GM19240 (cell line): ENCODE data around the gene CASTOR1.

Experiments used
- DNase-seq: peaks from one replicate; pipeline ENCODE4 v3.0.0; 2011; ENCODE audit warnings: low spot score; ENCODE audit not compliant: insufficient read length

CASTOR1 gene

DNA sequence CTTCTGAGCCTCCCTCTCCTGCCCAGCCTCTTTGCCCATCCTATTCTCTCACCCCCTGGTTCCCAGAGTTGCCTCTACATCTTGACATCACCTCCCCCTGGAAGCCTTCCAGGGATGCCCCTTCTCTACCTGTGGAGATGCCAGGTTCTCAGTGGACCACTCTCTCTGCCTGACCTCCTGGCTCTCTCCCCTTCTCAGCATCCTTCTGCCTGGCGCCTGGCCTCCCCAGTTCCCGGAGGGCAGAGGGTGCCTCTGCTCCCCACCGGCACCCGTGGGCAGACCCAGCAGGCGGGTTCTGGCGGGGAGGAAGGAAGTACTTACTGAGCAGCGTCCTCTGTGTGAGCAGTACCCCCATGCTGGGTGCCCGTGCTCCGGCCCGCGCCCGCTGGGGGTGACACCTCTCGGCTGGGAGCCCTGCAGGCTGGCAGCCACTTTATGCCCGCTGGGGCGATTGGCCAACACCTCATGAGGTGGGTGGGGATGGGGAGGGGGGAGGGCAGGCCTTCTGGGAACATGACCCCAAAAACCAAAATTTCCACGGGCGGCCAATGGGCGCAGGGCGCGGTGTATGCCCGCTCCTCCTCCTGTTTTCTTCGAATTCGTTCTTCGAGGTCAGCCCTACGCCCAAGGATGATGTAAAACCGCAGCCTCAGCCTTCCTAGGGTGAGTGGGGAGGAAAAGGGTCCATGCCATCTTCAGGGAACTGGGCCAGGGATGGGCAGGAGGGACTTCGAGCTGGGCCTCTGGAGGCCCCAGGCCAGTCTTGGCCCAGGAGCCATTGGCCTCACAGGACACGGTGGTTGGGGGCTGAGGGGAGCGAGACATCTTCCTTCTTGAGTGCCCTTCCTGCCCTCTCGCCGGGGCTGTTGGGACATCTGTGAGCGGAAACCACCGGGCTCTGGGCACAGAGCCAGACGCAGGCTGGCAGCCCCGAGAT is 22.6 kb downstream of the CASTOR1 start, which contains the start of gene OSM:
TSS of gene OSM (minus strand) at position 407 of the 937 bp plus-strand sequence. CDS start at position 355, 52 bp downstream.
- no peak for DNase-seq

DNA sequence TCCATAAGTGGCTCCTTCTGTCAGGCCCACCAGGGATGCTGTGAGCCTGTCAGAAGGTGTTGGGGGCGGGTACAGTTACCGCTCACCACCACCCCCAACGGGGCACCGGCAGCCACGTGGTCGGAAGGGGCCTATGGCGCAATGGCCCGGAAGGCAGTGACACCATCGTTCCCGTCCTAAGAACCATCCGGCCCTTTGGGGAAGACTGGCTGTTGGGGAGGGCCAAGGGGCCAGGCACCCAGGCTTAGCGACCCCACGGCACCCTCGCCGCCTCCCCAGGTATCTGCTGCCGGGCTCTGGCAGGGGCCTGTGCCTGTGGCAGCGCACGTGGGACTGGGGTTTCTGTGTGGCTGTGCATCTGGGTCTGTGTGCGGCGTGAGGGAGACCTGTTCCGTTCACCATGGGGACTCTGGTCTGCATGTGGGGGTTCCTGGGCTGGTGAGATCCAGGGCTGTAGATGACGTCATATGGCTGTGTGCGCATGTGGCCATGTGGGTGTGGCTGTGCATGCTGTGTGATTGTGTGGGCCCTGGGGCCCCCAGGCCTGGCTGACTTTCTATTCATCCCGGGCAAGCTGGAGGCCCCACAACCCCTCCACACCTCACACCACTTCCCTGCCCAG is 23.4 kb downstream of the CASTOR1 start:
- peak; percentile 82 for DNase-seq

DNA sequence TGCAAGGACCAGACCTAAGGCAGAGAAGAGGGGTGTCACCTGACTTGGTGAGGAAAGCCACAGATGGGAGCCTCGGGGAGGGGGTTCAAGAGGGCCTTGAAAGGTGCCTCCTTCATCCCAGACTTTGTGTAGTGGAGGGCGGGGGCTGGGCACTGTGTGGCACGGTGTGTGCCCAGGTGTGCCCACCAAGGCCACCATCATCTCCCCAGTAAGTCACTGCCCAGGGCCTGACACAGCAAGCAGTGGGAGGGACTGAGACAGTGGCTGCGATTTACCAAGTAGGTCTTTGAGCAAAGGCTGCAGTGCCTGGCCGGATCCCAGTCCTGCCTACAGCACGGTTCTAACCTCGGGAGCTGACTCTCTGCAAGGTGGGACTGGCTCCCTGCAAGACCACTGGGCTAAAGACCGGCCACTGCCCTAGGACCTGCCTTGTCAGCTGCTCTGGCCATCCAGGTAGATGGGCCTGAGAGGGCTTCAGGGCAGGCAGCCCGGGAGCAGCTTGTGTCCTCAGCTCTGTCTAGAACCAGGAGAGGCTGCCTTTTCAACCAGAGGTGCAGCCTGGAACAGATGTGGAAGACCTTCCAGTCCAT is 24.1 kb downstream of the CASTOR1 start:
- DNase-seq, result no peak

DNA sequence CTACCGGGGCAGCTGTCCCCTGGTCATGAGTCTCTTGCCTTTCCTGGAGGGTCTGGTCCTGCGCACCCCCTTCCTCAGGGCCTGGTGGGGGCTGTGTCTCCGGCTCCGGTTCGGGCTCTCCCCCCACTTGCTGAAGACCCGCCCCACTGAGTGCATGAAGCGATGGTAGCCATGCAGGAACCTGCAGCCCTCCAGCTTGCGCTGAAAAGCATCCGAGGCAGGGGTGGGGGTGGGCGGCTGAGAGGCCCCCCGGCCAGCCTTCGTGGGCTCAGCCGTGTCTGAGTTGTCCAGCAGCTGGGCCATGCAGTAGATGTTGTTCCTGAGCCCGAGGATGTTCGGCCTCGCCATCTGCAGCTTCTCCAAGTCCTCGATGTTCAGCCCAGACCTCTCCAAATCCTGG is 25.4 kb downstream of the CASTOR1 start:
- no peak for DNase-seq

DNA sequence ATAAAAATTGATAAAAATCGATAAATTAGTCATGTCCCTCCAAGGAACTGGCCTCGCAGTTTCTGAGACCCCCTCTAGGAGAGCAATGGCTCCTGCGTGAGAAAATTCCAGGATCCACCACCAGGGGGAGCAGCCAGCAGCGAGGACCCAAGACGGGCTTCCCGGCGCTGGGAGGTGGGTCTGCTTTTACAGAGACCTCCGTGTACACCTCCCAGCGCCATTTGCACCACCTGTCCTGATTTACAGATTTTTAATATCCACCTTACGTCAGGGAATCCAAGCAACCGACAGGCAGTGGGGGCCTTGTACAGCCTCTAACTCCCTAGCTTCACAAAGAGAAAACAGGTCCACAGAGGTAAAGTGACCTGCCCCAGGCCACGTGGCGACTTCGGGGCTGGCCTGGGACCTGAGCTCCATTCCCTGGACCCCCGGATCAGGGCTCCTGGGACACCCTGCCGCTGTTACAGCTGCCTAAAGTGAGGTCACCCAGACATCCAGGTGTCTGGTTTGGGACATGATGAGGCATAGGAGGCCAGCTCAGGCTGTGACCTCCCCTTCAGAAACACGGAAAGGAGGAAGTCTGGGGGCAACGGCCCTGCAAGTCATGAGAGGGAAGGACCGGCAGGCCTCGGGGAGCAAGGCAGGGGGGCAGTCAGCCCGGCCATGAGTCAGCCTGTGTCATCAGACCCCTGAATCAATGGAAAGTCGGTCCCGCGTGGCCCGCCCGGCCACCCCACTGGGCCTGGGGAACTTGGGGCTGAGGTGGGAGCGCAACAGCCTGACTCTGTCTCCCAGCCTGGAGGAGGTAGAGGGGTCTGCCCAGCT is 26.2 kb downstream of the CASTOR1 start:
- no peak for DNase-seq

DNA sequence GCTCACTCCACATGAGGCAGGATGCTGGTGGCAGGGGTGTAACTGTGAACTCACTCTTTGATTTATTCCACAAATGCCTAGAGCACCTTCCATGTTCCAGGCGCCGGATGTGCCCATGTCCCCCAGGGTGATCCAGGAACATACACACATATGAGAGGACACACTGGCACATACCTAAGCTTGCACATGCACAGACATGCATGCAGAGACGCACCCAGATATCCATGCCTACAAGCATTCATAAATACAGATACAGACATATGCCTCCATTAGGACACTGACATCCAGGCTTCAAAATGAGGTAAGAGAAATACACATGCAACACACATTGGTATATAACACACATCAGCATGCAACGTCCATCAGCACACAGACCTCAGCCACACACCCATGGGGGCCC is 27.2 kb downstream of the CASTOR1 start:
- no peak for DNase-seq

DNA sequence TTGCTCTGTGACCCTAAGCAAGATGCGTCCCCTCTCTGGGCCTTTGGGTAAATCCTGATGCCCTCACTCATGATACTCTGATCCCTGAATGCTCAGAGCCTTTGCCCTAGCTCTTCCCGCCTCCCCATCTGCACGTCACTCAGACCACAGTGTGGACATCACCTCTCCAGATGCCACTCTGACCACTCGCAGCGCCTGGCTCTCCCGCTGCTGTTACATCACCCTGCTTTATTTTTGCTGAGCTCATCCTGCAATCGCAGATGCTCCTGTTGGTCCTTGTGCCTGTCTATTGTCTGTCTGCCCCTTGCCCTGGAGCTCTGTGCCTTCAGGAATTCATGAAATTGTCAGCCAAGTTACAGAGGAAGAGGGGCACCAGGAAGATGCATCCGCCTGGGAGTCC is 28.2 kb downstream of the CASTOR1 start:
- no peak for DNase-seq

DNA sequence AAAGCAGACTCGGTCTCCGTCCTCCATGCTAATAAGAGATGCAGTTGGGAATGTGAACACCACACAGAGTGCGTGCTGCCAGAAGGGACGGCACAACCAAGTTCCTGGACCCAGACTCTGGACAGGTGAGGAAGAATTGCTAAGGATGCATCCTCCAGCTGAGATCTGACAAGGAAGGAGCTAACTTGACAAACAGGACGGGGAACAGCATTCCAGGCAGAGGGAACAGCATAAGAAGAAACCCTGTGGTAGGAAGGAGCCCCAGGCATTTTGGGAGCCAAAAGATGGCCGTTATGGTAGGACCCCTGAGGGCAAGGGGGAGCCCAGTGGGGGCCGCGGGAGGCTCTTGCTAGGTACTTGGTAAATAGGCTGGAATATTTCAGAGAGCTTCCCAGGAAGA is 28.6 kb downstream of the CASTOR1 start:
- no peak for DNase-seq

DNA sequence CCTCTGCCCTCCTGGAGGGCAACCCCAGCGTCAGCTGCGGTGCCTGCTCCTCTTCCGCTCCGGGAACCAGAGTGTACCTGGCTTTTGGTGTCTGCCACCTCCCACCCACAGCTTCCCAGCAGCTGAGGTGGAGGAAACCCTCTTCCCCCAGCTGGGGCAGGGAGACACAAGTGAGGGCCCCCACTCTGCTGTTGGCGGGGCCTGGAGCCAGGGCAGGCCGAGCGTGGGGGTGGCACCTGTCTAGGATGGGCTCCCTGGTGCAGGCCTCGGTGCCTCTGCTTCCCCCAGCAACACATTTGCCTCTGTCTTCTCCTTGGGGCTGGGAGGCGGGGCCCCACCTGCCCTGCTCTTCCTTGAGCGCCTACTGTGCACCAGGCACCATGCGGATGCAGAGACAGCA is 29.0 kb downstream of the CASTOR1 start:
- no peak for DNase-seq

DNA sequence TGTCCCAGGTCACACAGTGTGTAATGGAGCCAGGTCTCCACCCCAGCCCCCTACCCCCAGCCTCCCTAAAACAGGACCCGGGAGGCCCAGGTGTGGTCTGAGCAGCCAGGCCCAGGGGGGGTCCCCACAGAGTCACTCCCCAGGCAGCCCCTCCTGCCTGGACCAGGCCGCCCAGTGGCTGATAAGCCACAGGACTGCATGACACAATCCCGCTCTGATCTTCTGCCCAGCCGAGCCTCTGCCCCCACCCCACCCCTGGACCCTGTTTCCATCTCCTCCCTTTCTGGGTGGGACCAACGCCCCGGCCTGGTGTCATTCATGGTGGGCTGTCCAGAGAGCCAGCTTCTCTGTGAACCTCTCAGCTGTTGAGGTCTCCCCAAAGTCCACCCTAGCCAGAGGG is 35.0 kb downstream of the CASTOR1 start:
- DNase-seq, result no peak

DNA sequence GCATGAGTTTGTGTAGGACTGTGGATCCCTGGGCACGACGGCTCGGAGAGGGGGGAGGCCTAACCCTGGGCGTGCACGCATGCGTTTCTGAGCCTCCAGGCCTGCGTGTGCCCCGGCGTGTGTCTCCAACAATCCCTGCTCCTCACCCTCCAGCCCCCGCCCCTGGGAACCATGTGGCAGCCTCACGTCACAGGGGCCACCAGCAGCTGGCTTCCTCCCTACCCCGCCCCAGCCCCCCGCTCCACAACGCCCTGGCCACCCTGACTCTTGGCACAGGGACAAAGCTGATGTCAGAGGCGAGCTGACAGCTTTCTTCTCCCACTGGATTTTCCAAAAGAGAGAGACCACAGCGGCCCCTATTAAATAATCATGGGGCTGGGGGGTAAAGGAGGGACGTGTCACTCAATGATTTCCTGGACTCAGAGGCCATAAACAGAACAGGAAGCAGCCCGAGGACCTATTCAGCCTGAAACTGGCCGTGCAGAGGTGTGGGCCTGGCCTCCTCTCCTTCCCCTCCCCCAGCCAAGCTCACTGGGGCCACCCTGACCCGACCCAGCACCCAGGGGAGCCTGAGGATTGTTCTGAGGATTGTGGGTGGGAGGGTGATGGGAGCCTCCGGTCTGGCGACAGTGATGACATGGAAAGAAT is 36.0 kb downstream of the CASTOR1 start:
- DNase-seq, result no peak

DNA sequence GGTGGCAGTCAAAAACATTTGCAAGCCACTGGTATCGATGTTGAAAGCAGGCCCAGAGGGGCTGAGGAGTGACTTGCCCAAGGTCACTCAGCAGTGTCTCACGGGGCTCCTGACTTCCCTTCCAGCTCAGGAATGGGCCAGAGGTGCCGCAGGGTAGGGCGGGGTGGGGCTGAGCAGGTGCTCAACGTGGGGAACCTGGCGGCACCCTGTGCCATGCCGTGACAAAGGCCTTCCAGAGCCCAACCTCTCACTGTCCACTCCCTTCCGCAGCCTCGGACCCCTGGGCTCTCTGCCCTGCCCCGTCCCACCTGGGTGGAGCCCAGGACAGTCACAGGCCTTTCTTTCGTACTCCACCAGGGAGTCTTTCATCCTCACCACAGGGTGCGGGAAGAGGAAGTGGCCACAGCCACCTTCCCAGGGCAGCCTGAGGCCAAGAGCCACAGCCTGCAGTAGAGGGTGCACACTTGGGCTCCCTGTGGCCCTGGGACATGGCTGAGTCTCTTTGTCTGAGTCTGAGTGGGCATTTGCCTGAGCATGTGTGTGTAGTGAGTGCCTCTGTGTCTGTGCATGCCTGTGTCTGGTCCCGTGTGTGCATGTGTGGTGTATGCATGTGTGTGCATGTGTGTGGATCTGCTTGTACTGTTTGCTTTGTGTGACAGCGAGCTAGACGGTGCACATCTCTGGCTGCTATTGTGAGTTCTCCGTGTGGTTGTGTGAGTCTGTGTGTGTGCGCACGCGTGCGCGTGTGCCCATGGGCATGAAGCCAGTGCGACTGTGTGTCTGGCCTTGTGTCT is 36.7 kb downstream of the CASTOR1 start:
- DNase-seq, result no peak

DNA sequence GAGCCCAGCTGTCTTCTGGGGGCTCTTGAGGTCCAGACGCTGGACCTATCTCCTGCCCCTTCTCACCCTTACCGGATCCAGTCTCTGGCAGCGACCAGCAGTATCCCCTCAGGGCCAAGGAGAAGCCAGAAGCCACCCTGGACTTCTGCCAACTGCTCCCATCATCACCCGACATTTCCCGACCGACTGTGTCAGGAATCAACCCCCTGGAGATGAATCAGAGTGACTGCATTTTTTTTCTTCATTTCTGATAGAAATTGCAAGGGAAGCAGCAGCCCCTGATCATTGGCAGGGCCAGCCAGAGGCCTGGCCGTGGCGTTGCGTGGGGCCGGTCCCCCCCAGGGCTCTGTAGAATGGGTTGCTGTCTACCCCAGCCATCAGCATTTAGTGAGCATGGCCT is 37.6 kb downstream of the CASTOR1 start:
- DNase-seq, result no peak

DNA sequence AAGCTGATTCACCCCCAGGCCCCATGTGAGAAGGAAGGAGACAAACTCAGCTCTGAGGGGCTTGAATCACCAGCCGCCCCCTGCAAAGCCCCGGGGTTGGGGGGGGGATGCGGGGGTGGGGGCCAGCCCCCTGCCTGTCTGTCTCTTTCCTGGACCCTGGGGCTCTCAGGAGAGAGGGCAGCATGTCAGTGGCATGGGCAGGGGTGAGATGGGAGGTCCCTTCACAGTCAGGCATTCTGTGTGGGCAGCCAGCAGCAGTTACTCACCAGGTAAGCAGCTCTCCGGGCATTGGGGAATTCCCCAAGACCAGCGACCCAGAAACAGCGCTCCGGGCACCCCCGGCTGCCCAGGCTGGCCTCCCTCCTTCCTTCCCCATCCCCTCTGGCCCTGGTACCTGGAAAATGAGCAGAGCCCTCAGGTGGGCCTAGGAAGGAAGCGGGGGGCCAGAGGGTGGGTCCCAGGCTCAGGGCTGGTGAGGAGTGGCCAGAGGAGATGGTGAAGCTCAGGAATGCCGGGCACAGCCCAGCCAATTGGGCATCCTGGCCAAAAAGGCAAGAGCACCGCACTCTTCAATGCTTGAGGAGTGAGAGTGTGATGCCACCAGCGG is 38.5 kb downstream of the CASTOR1 start:
- no peak for DNase-seq

DNA sequence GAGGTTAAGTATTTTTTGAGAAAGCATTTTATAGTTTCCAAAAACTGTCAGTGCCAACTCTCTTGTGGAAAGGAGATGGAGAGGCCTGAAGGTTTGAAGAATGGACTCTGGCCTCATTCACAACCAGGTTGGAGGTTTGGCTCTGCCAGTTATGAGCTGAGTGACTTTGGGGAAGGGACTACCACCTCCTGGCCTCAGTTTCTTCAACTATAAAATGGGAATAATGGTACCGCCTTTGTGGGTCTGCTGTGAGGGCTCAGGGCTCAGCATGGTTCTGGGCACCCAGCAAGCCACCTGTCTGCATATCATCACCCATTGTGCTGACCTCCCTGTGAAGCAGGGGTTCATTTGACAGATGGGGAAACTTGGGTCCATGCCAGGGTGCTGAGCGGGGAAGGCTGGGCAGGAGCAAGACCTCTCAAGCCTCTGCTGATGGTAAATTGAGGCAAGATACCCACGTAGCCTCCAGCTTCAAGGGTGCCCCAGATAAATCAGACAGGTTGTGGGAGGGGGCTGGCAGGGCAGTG is 39.2 kb downstream of the CASTOR1 start:
- no peak for DNase-seq

DNA sequence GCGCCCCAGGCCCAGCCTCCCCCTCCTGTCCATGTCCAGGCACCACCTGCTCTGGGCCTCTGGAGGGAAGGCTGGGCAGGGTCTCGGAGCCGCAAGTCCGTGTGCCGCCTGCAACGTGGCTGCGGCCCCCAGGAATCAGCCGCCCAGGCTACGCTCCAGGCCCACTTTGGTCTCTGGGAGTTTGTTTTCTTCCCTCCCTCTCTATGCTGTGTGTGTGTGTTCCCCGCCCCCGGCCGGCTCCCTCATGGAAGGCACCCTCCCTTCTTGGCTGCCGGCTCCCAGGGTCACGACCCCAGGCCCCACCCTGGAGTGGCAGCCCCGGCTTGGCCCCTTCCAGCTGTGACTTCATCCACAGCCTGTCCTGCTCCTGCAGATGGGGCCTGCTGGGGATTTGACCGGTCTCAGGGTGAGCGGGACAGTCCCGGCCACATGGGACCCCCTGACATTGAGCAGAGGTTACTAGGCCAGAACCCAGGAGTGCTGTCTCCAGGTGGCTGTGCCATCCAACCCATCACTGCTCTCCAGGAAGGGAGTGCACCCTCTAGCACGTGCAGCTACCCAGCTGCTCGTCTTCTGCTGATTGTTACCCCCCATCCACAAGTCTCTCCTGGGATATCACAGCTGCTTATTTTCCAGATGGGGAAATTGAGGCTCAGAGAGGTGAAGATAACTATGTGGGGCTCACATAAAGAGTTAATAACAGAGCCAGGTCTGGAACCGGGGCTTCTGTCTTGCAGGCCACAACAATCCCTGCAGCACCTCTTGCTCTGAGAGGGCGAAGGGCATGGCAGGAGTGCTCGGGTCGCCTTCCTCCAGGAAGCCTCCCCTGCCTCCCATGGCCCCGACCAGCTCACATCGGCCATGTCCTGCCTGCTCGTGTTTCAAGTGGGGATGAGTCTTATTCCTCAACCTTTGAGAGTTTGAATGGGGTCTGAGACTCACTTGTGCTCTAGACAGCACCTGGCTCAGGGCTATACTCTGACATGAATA is 40.0 kb downstream of the CASTOR1 start:
- DNase-seq, result no peak

DNA sequence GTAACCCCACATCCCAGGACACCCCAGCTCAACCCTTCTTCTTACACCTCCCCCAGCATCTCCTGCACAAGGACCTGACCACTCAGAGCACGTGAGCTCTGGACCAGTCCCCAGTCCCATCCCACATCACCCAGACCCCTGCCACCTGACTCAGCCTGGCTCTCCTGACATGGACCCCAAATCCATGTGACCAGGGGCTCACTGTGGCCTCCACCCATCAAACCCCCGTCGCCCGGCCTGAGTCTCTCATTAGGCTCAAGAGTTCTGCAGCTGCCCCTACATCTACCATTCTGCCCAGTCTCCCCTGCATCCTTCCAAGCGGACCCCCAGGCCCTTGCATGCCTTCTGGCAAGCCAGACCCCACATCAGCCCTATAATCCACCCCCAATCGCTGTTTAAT is 40.8 kb downstream of the CASTOR1 start:
- DNase-seq, result no peak

DNA sequence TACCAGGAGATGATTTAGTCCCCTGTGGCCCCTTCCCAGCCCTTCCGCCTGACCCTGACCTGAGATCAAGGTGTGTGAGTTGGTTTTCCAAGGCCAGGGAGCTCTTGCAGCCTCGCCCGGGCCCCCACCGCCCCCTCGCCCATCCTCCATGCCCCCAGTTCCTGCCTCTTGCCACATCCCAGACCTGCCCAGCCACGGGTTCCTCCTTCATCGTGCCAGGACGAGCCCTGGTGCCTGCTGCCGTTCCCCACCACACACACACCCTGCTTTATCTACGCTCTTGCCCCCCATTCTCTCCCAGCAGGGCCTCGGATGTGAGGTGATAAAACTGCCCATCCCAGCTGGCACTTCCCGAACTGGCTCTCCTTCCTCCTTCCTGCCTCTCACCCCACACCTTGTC is 41.3 kb downstream of the CASTOR1 start:
- no peak for DNase-seq
